OCI-LY7 (cell line): ENCODE results near the gene EWSR1. TPM values are rescaled to one million over a fixed set of nuclear protein-coding genes. Genes with fewer than 3 reads are reported as not detected.

Source experiments
- BruUV-seq: library from RNA; stranded (reverse); fragments of 400-500 nt; replicated peaks from 2 replicates; lab custom pipeline; 2021; lab: Mats Ljungman, UMichigan
- CTCF ChIA-PET: fragments of 300-600 bp; sonication (Branson Sonifier 250); formaldehyde crosslinking; loops from one replicate; lab custom pipeline; 2022; ENCODE audit warnings: antibody characterized with exemption; ENCODE audit not compliant: unreplicated experiment; lab: Charles Lee
- POLR2A ChIA-PET: fragments of 300-600 bp; sonication (Branson Sonifier 250); formaldehyde crosslinking; loops from one replicate; lab custom pipeline; 2022; ENCODE audit warnings: antibody characterized with exemption; lab: Charles Lee
- DNase-seq: peaks from one replicate; pipeline ENCODE4 v3.0.0-alpha.2; 2015; ENCODE audit warnings: low spot score
- H2AFZ ChIP-seq: fragments of 200-600 bp; sonication (generic), shearing (Covaris generic); 2 replicates; pipeline ENCODE4 v1.6.1; 2014; ENCODE audit warnings: mild to moderate bottlenecking, antibody characterized with exemption, low read length, moderate library complexity
- H3K27ac ChIP-seq: fragments of 200-600 bp; sonication (generic); 2 replicates; pipeline ENCODE4 v1.5.1; 2014; ENCODE audit warnings: mixed run types, low read depth, mild to moderate bottlenecking, moderate library complexity, low read length, inconsistent platforms; ENCODE audit not compliant: poor library complexity, severe bottlenecking
- H3K36me3 ChIP-seq: fragments of 200-600 bp; sonication (generic); 2 replicates; pipeline ENCODE4 v1.6.1; 2014; ENCODE audit warnings: mild to moderate bottlenecking, antibody characterized with exemption, low read length, moderate library complexity, mixed read lengths; ENCODE audit not compliant: insufficient read depth
- H3K4me1 ChIP-seq: fragments of 200-600 bp; sonication (generic); 2 replicates; pipeline ENCODE4 v1.5.1; 2014; ENCODE audit warnings: mild to moderate bottlenecking, low read length; ENCODE audit not compliant: insufficient read depth, poor library complexity, severe bottlenecking
- H3K4me2 ChIP-seq: fragments of 200-600 bp; sonication (generic); 2 replicates; pipeline ENCODE4 v1.6.1; 2014; ENCODE audit warnings: mild to moderate bottlenecking, low read length
- H3K4me3 ChIP-seq: fragments of 200-600 bp; sonication (generic); 2 replicates; pipeline ENCODE4 v1.5.1; 2014; ENCODE audit warnings: mild to moderate bottlenecking, low read depth, low read length; ENCODE audit not compliant: poor library complexity, severe bottlenecking
- H3K79me2 ChIP-seq: fragments of 200-600 bp; sonication (generic); 2 replicates; pipeline ENCODE4 v1.6.1; 2016; ENCODE audit warnings: low read depth, mild to moderate bottlenecking, low read length, moderate library complexity, mixed read lengths; ENCODE audit not compliant: insufficient read depth
- H3K9me2 ChIP-seq: fragments of 200-600 bp; sonication (generic); 2 replicates; pipeline ENCODE4 v1.6.1; 2016; ENCODE audit warnings: mild to moderate bottlenecking, low read length, mixed read lengths; ENCODE audit not compliant: insufficient read depth
- H3K9me3 ChIP-seq: fragments of 200-600 bp; sonication (generic); 2 replicates; pipeline ENCODE4 v1.6.1; 2014; ENCODE audit warnings: mild to moderate bottlenecking, mixed run types, low read length, mixed read lengths
- H4K20me1 ChIP-seq: fragments of 200-600 bp; sonication (generic); 2 replicates; pipeline ENCODE4 v1.6.1; 2014; ENCODE audit warnings: mild to moderate bottlenecking, antibody characterized with exemption, low read length, moderate library complexity, mixed read lengths; ENCODE audit not compliant: insufficient read depth
- EZH2phosphoT487 ChIP-seq: fragments of 200-600 bp; sonication (generic); IDR thresholded peaks from 2 replicates; pipeline ENCODE4 v1.6.1; 2018; ENCODE audit warnings: low read depth, borderline replicate concordance, mild to moderate bottlenecking, mixed run types, antibody characterized with exemption, low read length, moderate library complexity, mixed read lengths
- intact Hi-C: fragments of 100-400 bp; cut with micrococcal nuclease; formaldehyde crosslinking; loops from one replicate; pipeline ENCODE4 v1.10.0; 2022; ENCODE audit not compliant: unreplicated experiment
- total RNA-seq, 2 experiments: library from RNA; depleted of rRNA in 1 of 2; stranded (reverse); fragments of >200 nt in 1 of 2; shearing (Covaris generic) in 1 of 2; gene quantifications; 2 replicates each; pipeline ENCODE4 v1.2.3, GENCODE V29; 2014 to 2022
- TF ChIP-seq, protein P1 (sequence below): fragments of 200-600 bp; sonication (generic); conservative IDR thresholded peaks from 2 replicates; pipeline ENCODE4 v1.5.1; 2014; ENCODE audit warnings: mild to moderate bottlenecking, antibody characterized with exemption, low read length, moderate library complexity, mixed read lengths

EWSR1 gene
- total RNA-seq, 2 experiments from 2014 or later, result 270 to 333 TPM

- H2AFZ ChIP-seq, result no peak overlapping the region
- no peak for TF ChIP-seq EZH2phosphoT487
- TF ChIP-seq, protein P1, sequence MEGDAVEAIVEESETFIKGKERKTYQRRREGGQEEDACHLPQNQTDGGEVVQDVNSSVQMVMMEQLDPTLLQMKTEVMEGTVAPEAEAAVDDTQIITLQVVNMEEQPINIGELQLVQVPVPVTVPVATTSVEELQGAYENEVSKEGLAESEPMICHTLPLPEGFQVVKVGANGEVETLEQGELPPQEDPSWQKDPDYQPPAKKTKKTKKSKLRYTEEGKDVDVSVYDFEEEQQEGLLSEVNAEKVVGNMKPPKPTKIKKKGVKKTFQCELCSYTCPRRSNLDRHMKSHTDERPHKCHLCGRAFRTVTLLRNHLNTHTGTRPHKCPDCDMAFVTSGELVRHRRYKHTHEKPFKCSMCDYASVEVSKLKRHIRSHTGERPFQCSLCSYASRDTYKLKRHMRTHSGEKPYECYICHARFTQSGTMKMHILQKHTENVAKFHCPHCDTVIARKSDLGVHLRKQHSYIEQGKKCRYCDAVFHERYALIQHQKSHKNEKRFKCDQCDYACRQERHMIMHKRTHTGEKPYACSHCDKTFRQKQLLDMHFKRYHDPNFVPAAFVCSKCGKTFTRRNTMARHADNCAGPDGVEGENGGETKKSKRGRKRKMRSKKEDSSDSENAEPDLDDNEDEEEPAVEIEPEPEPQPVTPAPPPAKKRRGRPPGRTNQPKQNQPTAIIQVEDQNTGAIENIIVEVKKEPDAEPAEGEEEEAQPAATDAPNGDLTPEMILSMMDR, result no peak
- DNase-seq, result no peak
- no peak overlapping the region for H3K27ac ChIP-seq
- H3K36me3 ChIP-seq, result peaks cover 99% of the 10 kb centered on the region
- BruUV-seq, result no TSS peak
- H4K20me1 ChIP-seq, result no peaks in the 10 kb centered on the region; the same call in 1 of the 2 replicates
- ChIA-PET CTCF (interaction anchor here (0.6 kb wide), 1 partner anchor 9 kb away, joined by 3 read pairs; no protein-coding TSS in a partner anchor), POLR2A (no interaction called here)
- no peaks in the 10 kb centered on the region for H3K79me2 ChIP-seq
- intact Hi-C loops, result no loop called here
- H3K9me3 ChIP-seq, result no peaks in the 10 kb centered on the region
- H3K4me1 ChIP-seq, result no peaks in the 10 kb centered on the region
- H3K4me3 ChIP-seq, result no peak overlapping the region
- no peaks in the 10 kb centered on the region for H3K9me2 ChIP-seq
- H3K4me2 ChIP-seq, result no peak overlapping the region
Measured at GRCh38 chr22:29332886-29333496, 64.9 kb downstream of the EWSR1 start.

DNA sequence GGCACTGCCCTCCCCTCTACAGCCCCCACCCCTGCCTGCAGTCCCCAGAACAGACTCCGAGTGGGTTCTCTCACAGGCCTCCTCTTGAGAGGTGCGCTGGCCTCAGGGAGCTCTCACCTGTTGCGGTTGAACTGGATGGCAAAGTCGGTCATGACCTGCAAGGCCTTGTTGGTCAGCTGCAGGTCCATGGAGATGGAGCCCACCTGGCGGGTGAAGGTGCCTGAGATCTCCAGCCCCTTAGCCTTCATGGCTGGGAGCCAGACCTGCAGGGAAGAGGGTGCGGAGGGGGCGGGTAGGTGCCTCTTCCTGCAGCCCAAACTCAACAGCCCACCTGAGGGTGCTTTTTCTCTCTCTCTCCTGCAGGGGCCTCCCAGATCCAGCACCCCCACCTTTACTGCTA, 66.1 kb downstream of the EWSR1 start:
- no peaks in the 10 kb centered on the region for H3K79me2 ChIP-seq
- no peak overlapping the region for H3K27ac ChIP-seq
- H3K4me3 ChIP-seq, result no peak overlapping the region
- intact Hi-C loops, result no loop called here
- H3K4me2 ChIP-seq, result no peak overlapping the region
- no peaks in the 10 kb centered on the region for H3K4me1 ChIP-seq
- H3K9me2 ChIP-seq, result no peaks in the 10 kb centered on the region
- H3K36me3 ChIP-seq, result peaks cover 99% of the 10 kb centered on the region
- POLR2A ChIA-PET, result no interaction called here
- CTCF ChIA-PET, result no interaction called here
- TF ChIP-seq, protein P1, result no peak
- H4K20me1 ChIP-seq, result no peaks in the 10 kb centered on the region; the same call in 1 of the 2 replicates
- H2AFZ ChIP-seq, result no peak overlapping the region
- DNase-seq, result no peak
- no TSS peak for BruUV-seq
- no peaks in the 10 kb centered on the region for H3K9me3 ChIP-seq

DNA sequence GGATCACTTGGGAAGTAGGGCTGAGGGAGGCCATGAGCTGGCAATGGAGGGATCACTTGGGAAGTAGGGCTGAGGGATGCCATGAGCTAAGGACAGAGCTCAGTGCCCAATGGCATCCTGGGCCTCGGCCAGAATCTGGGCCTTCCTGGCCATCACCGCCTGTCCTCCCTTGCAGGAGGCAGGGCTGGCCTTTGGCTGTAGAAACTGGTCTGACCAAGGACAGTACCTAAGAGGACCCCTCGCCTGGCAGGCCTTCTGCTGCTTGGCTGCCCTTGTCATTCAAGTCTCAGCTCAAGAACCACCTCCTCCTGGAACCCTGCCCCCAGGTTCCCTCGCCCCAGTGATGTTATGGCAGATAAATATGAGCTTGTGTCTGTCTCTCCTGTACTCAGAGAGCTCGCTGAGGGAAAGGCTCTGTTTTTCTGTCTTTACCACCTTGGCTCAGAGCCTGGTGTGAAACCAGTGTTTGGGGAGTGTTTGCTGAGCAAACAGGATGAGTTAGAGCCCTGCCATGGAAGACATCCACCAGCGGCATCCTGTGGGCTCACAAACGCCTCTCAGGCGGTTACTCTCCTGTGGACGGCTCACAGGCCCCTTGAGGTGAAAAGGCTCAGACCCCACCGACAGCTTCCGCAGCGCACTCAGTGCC, 66.8 kb downstream of the EWSR1 start:
- intact Hi-C loops, result no loop called here
- H3K9me3 ChIP-seq, result no peaks in the 10 kb centered on the region
- CTCF ChIA-PET, result no interaction called here
- peaks cover 99% of the 10 kb centered on the region for H3K36me3 ChIP-seq
- no peaks in the 10 kb centered on the region; the same call in 1 of the 2 replicates for H4K20me1 ChIP-seq
- no peaks in the 10 kb centered on the region for H3K9me2 ChIP-seq
- H3K27ac ChIP-seq, result no peak overlapping the region
- no TSS peak for BruUV-seq
- POLR2A ChIA-PET, result no interaction called here
- H3K4me3 ChIP-seq, result no peak overlapping the region
- H3K4me1 ChIP-seq, result no peaks in the 10 kb centered on the region
- H2AFZ ChIP-seq, result no peak overlapping the region
- no peaks in the 10 kb centered on the region for H3K79me2 ChIP-seq
- TF ChIP-seq, protein P1, result no peak
- TF ChIP-seq EZH2phosphoT487, result no peak
- no peak for DNase-seq
- no peak overlapping the region for H3K4me2 ChIP-seq
